SHP77 (cell line): ENCODE measurements around the gene MRPL16.
"Not testable (repeated sequence)": the region's sequence is repeated elsewhere in the genome, so short reads cannot be mapped to it uniquely, and the experiment has no call there.

Experiments used
- DNase-seq, 2 experiments: peaks; one replicate each; lab custom pipeline; 2025; lab: John Stamatoyannopoulos, UW

The MRPL16 gene

GRCh38 chr11:59810911-59811259, 307 bp upstream of the MRPL16 start:
- DNase-seq, result no peak

DNA sequence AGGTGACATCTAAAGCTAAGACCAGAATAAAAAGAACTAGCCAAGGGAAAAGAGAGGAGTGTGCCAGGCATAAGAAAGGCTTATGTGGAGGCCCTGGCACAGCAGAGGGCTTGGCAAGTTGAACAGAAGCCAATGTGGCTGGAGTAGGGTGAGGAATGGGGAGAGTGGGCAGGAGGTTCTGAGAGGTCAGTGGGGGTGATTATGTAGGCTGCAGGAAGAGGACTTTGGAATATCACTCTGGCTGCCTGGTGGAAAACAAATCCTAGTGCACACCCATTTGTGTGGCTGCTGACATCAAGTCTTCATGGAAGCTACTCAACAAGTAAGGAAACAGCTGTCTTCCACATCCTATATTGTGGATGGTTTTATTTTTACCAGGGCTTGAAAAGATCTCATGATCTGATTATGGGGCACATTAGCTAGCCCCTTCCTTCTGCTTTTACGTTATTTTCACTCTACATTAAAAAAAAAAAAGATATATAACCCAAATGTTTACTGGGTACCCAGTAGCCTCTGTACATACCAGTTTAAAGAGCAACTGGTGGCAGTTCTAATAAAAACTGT, 3.4 kb downstream of the MRPL16 start:
- DNase-seq, result no peak

DNA sequence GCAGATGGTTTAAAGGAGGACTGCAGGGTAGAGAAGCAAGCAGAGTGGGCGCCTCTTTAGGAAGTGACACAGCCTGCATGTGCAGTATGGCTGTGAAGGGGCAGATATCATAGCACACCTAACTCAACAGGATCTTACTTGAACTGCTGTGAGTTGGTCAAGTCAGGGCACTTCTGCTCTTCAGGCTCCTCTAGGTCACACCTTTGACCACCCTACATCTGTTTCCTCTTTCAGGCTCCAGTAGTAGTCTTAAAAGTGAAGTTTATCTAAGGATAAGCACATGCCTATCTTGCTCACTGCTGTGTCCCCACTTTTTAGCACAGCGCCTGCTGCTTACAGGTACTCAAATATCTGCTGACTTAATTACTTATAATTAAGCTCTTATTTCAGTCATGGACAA, 6.5 kb downstream of the MRPL16 start:
- no peak for DNase-seq

- no peak for DNase-seq
Observed at GRCh38 chr11:59802639-59803176, 7.9 kb downstream of the MRPL16 start.

- no peak for DNase-seq
Observed at GRCh38 chr11:59801981-59802638, 8.5 kb downstream of the MRPL16 start.

- no peak for DNase-seq
Observed at GRCh38 chr11:59801160-59801706, 9.3 kb downstream of the MRPL16 start.

GRCh38 chr11:59800390-59801025, 10.1 kb downstream of the MRPL16 start:
- no peak for DNase-seq

- DNase-seq, result no peak
Observed at GRCh38 chr11:59794417-59794816, 16.2 kb downstream of the MRPL16 start.

DNA sequence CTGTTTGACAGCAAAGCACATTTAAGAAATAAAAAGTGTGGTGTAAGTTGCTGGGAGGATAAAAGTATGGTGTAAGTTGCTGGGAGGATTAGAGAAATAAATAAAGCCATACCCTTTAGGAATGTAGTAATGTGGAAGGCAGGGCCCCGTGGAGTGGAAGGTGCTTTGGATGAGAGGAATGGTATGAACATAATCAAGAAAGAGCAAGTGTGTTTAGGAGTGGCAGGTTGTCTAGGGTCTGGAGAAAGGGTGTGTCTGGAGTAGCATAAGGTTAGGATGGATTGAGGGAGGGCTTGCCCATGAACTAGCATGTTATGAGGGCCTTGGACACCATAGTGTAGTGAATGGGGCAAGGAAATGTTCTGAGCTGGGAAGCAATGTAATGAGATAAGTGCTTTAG, 18.1 kb downstream of the MRPL16 start:
- DNase-seq, result no peak

GRCh38 chr11:59791639-59792038, 18.9 kb downstream of the MRPL16 start:
- DNase-seq, result no peak

- no peak for DNase-seq
Observed at GRCh38 chr11:59787816-59788215, 22.8 kb downstream of the MRPL16 start.

DNA sequence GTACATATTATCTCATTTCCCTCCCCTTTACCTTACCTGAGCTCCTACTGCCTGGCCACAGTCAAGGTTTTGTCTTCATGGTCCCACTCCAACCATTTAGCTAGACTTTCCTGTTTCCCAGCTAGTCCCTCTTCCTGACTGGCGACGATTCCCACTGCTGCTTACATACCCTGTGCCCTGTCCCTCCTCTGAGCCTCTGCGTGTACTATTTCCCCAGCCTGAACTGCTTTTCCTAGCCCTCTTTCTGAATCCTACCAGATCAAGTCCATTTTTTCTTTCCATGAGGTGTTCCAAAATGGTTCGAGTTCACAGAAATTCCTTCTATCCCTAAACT, 23.4 kb downstream of the MRPL16 start:
- DNase-seq, result no peak

DNA sequence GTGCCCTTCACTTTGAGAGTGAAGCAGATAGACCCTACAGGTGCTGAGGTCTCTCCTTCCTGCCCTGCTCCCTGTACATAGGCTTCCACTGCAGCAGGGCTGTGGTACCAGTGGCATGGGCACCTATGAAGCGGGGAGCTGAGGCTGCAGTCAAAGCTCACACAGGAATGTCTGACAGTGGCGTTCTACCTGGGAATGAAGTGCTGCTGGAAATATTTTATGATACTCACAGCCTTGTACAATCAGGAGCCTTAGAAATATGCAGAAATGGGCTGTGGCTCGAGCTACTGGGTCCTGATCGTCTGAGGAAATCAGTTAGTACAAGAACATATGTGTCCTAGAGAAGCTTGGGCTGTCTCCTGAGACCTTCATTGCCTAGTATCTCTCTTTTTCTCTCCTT, 24.8 kb downstream of the MRPL16 start:
- DNase-seq, result no peak

DNA sequence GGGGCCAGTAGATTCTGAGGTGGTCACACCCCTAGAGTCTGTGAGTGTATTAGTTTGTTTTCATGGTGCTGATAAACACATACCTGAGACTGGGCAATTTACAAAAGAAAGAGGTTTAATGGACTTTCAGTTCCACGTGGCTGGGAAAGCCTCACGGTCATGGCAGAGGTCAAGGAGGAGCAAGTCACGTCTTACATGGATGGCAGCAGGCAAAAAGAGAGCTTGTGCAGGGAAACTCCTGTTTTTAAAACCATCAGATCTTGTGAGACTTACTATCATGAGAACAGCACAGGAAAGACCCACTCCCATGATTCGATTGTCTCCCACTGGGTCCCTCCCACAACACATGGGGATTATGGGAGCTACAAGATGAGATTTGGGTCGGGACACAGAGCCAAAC, 26.1 kb downstream of the MRPL16 start:
- DNase-seq, result not testable (repeated sequence)

GRCh38 chr11:59783632-59784090, 26.9 kb downstream of the MRPL16 start:
- DNase-seq, result no peak

GRCh38 chr11:59782080-59782479, 28.5 kb downstream of the MRPL16 start:
- no peak for DNase-seq

GRCh38 chr11:59779487-59779886, 31.1 kb downstream of the MRPL16 start:
- DNase-seq, result no peak

DNA sequence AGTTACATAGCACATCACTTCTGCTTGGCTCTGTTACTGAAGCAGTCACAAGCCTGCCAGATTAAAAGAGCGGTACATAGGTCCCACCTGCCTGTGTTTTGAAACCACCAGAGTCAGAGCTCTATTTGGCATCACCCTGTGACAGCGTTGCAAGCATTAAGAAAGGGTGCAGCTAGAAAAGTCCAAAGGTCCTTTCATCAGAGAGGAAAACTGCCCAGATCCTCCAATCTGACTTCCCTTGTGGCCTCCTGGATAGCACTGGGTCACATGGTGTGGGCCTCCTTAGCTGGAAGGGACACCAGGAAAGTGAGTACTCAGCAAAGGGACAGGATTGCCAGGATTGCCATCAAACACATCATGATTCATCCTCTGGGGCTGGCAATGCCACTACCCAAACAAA, 32.5 kb downstream of the MRPL16 start:
- DNase-seq, result no peak

DNA sequence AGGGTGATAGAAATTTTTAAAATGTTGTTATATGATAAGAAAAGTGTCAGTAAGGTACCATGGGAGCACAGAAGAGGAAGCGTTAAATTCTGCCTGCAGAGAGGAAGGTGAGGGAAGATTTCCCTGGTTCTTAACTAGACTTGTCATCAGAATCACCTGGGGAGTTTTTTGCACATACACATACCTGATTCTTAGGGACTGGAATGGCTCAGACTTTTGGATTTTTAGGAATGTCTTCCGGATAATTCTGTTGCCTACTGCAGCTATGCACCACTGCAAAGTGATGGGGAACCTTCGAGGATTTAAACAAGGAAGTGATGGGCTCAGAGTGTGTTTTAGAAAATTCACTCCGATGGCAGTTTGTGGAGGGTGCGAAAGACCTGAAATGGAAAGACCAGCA, 33.5 kb downstream of the MRPL16 start:
- DNase-seq, result no peak

DNA sequence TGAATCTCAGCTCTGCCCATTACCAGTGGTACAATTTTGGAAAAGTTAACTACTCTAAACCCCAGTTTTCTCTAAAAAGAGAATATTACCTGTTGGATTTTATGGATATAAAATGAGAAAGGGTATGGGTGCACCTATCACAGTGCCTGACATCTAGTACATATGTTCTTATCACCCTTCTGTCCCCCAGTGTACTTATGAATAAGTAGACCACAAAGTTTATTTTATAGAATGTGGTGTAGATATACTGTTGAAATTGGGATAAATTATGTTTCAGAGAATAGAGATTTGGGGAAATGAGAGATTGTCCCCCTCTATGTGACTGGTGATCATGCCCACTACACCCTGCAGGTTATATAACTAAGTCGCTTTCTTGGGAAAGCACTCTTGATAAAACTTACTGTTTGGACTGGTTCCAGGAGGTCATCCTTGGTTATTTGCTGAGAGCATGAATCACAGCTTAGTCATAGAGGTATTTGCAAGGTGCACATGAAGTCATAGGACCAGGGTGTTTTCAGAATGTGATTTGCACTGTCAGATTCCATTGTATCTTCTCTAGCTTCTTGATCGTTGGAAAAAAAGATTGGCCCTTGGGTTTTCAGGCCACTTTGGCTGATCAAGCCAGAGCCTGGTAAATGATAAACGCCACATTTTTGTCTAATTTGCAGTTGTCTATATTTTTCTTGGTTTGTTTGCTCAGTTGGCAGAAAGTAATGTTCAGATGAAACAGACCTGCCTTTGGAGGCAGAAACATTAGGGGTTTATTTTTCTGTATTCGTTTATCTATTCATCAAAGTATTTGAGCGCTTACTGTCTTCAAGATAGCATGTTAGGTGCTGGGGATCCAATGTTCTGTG, 34.1 kb downstream of the MRPL16 start:
- DNase-seq, result no peak

DNA sequence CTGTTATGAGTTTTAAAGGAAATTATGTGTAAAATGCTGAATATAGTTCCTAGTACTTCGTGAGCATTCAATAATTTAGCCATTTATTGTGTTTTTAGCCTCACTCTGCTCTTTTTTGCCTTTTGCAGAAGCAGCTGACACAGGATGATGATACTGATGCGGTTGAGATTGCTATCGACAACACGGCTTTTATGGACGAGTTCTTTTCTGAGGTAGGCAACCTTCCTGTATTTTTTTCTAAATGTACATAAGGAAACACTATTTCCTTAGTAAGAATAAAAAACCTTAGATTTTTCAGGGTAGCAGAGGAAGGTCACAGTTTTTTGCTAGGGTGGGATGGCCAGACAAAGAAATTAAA, 37.5 kb downstream of the MRPL16 start:
- no peak for DNase-seq

GRCh38 chr11:59771605-59772004, 39.0 kb downstream of the MRPL16 start:
- DNase-seq, result no peak
